GDM1 (cell line): ENCODE data around the gene KCNQ5.
A peak's percentile ranks its signal among the peaks of the same experiment; 100 is the strongest.
"Not testable (repeated sequence)": the region's sequence is repeated elsewhere in the genome, so short reads cannot be mapped to it uniquely, and the experiment has no call there.

Source experiments
- DNase-seq: peaks from one replicate; lab custom pipeline; 2025; lab: John Stamatoyannopoulos, UW

Gene KCNQ5

DNA sequence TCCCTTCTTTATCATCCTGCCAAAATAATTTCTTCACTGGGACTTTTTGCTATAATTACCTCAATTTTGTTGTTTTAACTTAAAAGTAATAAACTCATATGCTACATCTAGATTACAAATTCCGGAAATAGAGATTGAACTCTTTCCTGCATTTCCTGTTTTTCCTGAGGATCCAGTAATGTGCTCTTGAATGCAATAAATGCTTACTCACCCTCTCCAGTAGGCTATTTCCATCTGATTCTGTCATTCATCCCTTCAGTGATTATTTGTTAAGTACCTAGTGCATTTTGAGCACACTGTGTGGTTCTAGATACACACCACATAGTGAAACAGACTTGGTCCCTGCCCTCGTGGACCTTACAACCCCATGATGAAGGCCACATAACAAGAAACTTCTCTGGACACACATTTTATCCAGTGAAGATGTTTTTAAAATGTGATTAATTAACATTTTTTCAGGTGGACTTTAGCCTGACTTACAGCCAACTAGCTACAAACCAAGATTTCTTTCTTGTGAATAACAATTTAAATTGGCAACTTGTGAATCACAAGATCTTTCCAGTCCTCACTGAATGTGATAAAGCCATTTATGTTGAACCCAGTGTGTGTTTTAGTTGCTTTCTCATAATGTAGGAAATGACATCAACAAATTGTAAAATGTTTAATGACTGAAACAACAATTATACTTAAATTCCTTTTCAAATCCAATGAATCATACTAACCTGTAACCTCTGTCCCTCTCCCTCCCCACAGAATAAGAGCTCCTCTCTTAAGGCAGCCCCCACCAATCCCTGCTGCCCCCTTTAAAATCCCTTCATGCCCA, 331.2 kb downstream of the KCNQ5 start:
- DNase-seq, result no peak

DNA sequence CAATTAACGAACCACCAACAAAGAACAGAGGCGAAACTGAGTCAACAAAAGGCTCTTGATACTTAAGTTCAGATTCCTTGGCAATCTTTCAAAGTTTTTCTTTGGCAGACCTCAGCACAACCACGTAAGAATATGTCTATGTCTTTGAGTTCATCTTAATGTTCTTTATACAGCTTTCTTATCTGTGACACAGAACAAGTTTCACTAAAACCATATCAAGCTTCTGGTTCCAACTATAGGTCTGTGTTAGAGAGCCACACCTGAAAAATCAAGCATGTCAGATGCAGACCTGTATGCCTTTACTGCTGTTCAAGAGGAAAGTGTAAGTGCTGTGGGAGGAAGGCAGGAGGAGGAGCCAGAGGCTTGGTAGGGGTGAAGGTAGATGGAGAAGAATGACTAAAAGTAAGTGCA, 332.1 kb downstream of the KCNQ5 start:
- no peak for DNase-seq

DNA sequence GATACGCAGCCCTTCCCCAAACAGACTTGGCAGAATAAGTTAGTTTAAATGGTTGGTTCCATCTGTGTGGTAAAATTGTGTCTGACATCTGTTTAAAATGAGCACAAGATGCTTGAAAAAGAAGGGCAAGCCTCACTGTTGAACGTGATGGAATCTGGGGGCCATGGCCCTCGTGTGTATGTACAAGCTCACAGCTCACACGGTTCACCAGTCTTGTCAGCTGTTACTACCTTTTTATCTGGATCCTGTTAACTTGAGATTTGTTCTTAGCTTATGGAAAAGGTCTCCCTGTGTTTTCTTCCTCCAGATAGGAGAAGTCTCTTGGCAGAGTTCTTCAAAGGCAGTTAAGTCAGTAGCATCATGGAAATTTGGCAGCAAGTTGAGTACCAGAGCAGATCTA, 332.9 kb downstream of the KCNQ5 start:
- DNase-seq, result no peak

DNA sequence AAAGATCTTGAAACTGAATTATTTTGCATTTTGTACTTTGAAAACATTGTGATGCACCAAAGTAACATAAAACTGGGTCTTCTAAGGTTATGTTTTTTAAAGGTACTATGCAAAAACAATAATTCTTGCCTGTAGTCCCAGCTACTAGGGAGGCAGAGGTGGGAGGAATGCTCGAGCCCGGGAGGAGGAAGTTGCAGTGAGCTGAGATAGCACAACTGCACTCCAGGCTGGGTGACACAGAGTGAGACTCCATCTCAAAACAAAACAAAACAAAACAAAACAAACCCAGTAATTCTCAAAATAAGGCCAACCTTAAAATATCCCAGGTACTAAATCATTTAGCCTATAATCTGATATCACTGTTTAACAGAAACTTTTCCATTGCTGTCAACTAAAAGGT, 333.8 kb downstream of the KCNQ5 start:
- peak; percentile 9 for DNase-seq

DNA sequence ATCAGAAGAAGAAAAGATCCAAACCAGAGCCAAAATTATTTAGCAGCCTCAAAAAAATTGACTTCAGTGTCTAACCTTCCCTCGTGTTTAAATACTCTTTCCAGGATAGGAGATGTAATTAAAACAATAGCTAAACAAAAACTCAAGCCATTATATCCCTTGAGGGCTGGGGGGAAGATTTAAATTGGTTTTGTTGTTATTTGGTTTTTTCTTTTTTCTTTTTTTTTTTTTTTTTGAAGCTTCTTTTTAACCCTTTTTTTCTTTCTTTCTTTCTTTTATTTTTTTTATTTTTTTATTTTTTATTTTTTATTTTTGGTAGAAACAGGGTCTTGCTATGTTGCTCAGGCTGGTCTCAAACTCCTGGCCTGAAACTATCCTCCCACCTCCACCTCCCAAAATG, 334.4 kb downstream of the KCNQ5 start:
- DNase-seq, result no peak

DNA sequence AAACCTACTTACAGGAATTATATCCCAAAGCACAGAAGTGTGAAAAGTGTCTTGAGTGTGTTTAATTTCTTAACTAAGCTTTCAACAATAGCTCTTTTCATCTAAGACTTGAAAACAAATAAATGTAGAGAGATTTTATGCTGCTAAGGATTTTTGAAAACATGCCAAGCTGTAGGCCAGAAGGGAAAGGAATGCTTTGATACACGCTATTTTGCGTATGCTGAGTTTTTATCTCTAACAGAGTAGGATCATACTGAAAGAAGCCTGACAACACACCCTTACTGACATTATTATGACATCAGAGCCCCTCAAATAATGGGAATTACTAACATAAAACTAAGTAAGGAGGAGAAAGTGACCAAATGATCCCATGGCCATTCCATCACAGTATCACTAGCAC, 338.0 kb downstream of the KCNQ5 start:
- DNase-seq, result no peak

DNA sequence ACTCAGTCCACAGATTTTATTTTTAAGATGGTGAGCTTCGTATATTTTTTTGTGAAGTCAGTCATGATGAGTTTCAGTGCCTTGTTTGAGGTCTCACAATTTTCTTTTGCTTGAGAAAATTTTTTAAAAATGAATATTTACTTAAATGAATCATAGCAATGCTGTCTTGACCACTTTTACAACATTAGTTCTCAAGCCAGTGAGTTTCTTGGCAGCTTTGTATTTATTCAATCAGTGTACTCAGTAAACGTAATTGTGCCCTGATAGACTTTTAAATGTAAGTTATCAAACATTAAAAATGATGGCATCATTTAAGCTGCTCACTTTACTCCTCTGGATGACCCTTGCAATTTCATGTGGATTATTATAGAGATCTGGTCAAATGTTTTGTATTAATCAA, 342.1 kb downstream of the KCNQ5 start:
- DNase-seq, result no peak

DNA sequence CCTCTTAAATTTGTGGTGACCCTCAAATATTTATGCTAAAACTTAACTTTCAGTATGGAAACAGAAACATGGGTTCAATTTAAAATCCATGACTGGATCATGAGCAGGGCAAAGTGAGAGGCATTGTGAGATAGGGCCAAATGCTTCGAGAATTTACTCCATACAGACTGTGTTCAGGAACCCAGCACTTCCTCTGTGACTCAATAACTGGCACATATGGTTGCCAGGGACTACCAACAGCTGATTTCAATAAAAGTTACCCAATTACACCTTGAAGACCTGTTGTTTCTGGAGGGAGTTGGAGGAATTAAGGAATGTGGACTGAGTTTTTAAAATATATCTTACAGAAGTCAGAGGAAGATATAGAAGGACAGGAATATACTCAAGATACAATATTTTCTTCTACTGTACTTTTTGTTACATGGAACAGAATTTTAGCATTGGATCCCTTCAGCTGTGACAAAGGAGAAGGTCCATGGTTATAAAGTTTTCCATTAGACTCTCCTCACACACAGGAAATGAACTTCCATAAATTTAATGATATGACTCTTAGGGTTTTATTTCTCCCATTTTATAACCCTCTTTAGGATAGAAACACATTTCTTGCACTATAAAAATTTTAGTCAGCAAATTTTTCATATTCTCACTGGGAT, 344.9 kb downstream of the KCNQ5 start:
- DNase-seq, result no peak

DNA sequence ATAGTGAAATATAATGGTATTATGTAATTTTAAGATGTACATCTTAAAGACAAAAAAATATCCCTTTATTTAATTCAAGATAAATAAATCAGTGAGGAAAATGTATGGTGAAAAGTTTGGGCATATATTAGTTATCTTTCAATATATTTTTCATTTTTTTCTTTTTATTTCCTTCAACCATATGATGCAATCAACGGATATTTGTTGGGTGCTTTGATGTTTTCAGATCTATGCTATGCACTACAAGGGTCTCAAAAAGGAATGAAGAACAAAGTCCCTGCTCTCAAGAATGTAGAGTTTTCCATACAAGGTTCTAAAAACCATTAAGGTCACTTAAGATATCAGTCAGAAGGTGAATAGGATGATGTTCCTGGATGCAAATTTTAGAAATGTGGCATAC, 345.5 kb downstream of the KCNQ5 start:
- DNase-seq, result no peak

DNA sequence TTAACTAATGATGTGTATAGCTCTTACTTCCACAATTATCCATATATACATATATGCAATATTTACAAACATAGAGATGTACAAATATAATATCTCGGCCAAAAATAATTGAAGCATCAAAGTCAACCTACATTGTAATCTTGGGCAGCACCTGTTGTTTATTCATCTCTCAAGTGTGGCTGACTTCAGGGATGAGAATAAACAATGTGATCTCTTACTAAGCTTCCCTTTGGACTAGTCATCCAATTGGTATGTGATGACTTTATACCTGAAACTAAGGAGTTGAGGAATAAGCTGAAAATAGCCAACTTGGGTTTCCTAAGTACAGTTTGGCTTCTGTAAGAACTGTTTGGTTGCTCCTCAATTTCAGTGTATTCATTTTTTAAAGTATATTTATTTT, 346.8 kb downstream of the KCNQ5 start:
- no peak for DNase-seq

DNA sequence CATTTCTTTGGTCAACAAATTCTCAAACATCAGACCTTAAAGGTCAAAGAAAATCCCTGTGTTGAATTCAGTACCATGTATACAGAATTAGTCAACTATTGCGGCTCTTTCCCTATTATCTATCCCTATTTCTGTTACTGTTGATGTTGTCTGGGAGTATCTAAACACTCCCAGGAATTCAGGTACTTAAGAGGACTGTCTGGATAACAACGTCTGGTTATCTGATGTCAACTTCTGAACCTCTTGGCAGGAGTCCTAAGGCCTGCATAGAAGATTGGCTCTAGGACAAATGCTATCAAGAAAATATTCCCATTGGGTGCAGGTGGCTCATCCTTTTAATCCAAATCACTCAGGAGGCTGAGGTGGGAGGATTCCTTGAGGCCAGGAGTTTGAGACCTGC, 347.8 kb downstream of the KCNQ5 start:
- no peak for DNase-seq

DNA sequence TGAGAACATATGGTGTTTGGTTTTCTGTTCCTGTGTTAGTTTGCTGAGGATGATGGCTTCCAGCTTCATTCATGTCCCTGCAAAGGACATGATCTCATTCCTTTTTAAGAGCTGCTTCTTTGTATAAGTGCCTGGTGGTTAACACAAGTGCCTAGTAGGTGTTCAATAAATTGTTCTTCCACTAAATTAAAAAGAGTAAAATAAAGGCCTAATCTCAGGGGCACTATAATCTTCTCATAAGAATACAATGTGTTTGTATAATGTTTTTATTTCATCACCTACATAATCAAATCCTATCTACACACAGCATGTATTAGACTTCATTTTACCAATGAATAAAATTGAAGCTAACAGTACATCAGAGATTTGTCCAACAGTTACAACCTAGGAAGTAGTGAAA, 350.7 kb downstream of the KCNQ5 start:
- no peak for DNase-seq

DNA sequence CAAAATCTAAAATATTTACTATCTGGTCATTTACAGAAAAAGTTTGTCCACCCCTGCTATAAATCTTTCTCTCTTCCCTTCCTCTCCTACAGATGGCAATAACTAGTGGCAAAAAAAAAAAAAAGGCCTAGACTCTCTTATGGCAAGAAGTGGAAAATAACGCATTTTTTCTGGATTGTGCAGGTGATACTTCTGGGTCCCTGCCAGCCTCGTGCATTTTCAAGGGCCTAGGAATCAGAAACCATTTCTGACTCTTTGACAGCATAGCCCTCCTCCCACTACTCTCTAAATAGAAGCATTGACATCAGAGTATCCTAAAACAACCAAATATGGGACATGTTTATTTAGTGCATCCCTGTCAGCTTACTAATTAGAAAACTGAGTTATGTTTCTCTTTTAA, 352.4 kb downstream of the KCNQ5 start:
- no peak for DNase-seq

DNA sequence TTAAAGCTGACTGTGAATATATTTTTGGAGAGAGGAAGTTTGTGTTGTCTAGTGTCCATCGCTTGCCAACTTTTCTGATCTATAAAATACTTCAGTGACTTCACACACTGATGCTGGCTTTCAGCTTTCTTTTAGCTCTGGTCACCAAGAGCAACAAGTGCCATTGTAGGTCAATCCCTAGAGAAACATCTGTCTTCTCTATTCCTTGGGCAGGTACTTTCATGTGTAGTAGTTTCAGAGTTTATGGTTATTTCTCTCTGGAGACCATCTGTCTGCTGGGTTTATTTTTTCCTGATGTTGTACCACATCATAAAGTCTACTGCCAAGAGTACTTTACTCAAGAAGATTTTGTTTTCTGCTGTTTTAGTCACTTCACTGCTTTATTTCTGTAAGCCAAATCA, 353.5 kb downstream of the KCNQ5 start:
- DNase-seq, result no peak

DNA sequence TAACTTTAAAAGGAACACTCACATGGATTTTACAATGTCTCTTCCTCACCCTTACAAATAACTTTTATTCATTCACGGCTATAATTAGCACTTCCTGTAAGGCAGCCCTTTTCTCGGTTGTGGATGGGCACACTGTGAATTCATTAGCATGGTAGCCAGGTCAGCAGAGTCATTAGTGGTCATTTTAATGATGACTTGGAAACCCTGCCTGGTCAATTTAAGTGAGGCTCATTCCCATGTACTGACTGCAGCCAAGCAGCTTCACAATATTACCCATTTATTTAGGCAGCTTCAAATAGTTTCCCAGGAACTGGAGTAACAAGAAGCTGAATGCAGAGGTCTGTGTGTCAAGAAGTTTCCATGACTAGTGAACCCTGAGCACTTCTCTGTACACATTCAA, 354.6 kb downstream of the KCNQ5 start:
- no peak for DNase-seq

DNA sequence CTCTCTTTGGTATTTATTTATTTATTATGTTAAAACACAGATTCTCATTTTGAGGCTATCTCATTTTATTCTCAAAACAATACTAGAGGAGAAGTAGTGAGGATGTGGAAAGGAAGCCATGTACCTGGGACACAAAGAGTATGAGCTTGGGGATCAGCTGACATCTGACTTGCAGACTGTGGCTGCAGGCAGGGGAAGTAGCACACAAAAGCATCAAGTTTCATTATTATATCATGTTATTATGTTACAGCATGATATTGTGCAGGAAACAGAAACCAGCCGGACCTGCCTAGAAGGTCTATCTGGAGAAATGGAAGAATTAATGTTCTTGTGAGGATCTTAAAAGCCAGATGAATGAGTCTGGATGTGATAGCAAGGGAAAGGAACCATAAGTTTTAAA, 355.2 kb downstream of the KCNQ5 start:
- no peak for DNase-seq

DNA sequence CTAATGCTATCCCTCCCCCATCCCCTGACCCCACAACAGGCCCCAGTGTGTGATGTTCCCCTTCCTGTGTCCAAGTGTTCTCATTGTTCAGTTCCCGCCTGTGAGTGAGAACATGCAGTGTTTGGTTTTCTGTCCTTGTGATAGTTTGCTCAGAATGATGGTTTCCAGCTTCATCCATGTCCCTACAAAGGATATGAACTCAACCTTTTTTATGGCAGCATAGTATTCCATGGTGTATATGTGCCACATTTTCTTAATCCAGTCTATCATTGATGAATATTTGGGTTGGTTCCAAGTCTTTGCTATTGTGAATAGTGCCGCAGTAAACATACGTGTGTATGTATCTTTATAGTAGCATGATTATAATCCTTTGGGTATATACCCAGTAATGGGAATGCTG, 356.9 kb downstream of the KCNQ5 start:
- DNase-seq, result not testable (repeated sequence)

DNA sequence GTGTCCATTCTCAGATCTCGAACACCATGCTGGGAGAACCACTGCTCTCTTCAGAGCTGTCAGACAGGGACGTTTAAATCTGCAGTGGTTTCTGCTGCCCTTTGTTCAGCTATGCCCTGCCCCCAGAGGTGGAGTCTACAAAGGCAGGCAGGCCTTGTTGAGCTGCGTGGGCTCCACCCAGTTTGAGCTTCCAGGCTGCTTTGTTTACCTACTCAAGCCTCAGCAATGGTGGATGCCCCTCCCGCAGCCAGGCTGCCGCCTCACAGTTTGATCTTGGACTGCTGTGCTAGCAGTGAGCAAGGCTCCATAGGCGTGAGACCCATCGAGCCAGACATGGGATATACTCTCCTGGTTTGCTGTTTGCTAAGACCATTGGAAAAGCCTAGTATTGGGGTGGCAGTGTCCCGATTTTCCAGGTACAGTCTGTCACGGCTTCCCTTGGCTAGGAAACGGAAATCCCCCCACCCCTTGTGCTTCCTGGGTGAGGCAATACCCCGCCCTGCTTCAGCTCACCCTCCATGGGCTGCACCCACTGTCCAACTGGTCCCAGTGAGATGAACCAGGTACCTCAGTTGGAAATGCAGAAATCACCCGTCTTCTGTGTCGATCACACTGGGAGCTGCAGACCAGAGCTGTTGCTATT, 362.4 kb downstream of the KCNQ5 start:
- not testable (repeated sequence) for DNase-seq

DNA sequence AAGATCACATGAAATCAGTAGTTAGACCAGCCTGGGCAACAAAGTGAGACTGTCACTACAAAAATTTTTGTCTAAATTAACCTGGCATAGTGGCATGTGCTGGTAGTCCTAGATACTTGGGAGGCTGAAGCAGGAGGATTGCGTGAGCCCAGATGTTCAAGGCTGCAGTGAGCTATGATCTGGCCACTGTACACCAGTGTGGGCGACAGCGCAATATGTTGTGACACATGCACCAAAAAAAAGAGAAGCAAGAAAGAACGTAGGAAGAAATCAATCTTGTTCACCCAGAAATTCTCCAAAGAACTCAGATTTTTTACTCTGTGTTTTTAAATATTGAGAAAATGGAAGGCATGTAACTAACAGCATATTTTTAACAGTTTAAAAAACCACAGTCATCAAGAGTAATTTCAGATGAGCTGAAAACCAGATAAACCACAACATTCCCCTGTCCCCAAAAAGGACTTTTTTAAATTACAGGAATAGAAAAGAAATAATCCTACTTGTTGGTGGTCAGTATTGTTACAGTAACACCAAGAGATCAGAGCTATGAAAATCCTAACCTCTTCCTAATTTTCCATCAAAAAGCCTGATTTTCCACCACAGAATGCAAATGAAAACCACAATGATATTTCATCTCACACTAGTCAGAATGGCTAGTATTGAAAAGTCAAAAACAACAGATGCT, 363.3 kb downstream of the KCNQ5 start:
- DNase-seq, result no peak

DNA sequence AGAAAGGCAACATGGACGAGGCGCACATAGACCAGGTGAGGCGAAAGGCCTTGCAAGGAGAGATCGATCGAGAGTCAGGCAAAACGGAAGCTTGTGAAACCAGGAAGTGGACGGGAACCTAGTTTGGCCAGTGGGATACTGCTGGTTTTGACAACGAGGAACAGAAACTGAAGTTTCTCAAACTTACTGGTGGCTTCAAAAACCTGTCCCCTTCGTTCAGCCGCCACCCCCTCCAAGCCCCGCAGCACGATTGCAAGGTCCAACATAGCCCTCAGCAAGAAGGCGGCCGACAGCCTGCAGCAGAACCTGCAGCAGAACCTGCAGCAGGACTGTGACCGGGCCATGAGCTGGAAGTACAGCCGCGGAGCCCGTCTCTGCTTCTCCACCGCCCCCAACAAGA, 365.4 kb downstream of the KCNQ5 start:
- no peak for DNase-seq

DNA sequence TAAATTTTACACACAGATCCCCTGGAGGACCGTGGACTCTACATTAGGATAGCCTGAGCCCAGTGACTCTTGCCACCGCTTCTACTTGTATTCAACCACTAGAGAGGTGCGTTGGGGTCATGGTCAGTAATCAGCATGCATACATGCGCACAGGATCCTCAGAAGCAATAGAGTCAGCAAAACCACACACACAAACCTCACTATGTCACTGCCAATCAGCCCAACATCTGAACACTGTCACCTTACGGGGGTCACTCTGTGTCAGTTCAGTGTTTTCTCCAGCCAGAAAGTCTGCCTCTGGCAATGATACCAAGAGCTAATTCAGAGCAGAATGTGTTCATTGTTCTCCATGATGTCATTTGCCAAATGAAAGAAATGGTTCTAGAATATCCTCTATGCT, 378.1 kb downstream of the KCNQ5 start:
- no peak for DNase-seq

DNA sequence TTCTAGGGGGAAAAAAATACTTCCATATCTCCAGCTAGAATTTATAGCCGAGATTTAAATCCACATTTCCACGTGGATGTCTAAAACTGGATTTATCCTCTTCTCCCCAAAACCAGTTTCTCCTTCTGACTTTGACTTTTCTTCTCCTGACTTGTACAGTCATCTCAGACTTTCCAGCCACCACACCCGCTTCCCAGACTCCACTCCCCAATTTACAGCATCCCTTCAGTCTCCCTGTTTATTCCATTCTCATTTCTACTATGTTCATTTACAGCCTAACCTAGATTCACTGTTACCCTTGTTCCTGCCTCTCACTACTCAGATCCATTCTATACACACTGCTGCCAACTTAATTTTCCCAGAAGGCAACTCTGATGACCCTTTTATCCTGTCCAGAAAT, 378.6 kb downstream of the KCNQ5 start:
- no peak for DNase-seq

DNA sequence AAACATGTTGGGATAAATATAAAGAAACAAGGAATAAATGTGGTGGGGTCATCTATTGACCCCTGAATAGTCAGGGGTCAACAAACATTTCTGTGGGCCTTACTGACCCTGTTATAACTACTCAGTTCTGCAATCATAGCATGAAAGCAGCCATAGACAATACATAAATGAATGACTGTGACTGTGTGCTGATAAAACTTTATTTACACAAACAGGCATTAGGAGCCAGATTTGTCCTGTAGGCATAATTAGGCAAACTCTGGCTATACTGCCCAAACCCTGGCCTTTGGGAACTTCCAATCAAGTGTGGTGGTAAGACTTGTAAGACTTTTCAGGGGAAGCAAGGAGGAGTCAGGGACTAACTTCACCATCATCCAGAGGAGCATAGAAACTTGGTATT, 380.7 kb downstream of the KCNQ5 start:
- no peak for DNase-seq
